NT2/D1 (cell line): Measurements from ENCODE around the gene MID2.

ENCODE experiments used
- SUZ12 ChIP-seq: IDR thresholded peaks from 2 replicates; pipeline ENCODE4 v1.6.1; 2011; ENCODE audit not compliant: insufficient read length, insufficient read depth; ENCODE audit errors: extremely low read depth
- YY1 ChIP-seq: IDR thresholded peaks from 2 replicates; pipeline ENCODE4 v1.6.1; 2011; ENCODE audit not compliant: insufficient read length, insufficient read depth
- ZNF274 ChIP-seq: IDR thresholded peaks from 2 replicates; pipeline ENCODE4 v1.6.1; 2011; ENCODE audit warnings: mild to moderate bottlenecking, low read depth, low read length

- TF ChIP-seq YY1 (no peak), ZNF274 (no peak), SUZ12 (no peak)
Observed at GRCh38 chrX:107934262-107934661, 108.6 kb downstream of the MID2 start.
